ENCODE measurements around the gene TMEM267. TPM values are rescaled to one million over a fixed set of nuclear protein-coding genes. Genes with fewer than 3 reads are reported as not detected.

Gene TMEM267
- total RNA-seq, 4 donors from 2014 or later: 6.1 to 10.4 (median 9.2) TPM

DNA sequence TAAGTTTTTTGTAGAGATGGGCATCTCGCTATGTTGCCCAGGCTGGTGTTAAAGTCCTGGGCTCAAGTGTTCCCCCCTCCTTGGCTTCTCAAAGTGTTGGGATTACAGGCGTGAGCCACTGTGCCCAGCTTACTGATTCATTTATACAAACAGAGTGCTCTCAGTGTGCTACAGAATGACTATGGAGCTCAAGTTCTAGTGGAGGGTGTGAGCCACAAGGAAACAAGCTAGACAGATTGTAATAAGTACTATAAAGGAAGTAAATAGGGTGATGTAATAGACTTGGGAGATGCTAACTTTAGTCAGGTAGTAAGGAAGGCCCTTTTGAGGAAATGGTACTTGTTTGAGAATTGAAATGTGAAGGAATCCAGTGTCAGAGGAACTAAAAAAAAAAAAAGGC, 1.7 kb upstream of the TMEM267 start:
- Histone ChIP-seq H3K9me3 (no peaks in the 10 kb centered on the region), H3K27ac (replicated peaks in 1 of 4) (peak overlapping the region in 1 of 4 donors; percentile 96), H3K4me1 (peaks cover 14 to 26% (median 22%) of the 10 kb centered on the region in 4 donors), H3K36me3 (no peaks in the 10 kb centered on the region), H3K27me3 (no peaks in the 10 kb centered on the region), H3K4me3 (no peak overlapping the region)
- TF ChIP-seq CTCF (IDR thresholded peaks at IDR 0.05) (no peak), POLR2AphosphoS5 (IDR thresholded peaks at IDR 0.05) (no peak), EP300 (IDR thresholded peaks at IDR 0.05) (no peak), POLR2A (IDR thresholded peaks at IDR 0.05; ENCODE audit: low read depth) (no peak)
- DNase-seq (ENCODE audit: extremely low spot score): no peak
- WGBS: 96% methylated on average over 2 of the region's 2 CpGs
- intact Hi-C loops (cut with DNase I): loop anchor here (10.0 kb wide), 1 partner anchor 361 kb away; the partner anchor contains the start of gene ZNF131

GRCh38 chr5:43484106-43484849, 613 bp upstream of the TMEM267 start:
- H3K4me1 ChIP-seq: peaks cover 14 to 31% (median 22%) of the 10 kb centered on the region in 4 donors
- H3K4me3 ChIP-seq: peak overlapping the region; percentile 76 to 89 (median 84)
- no peaks in the 10 kb centered on the region for H3K36me3 ChIP-seq
- H3K9me3 ChIP-seq: no peaks in the 10 kb centered on the region
- 5% methylated on average over 28 of the region's 32 CpGs for WGBS
- intact Hi-C loops (cut with DNase I): loop anchor here (5.0 to 10.0 kb wide), 3 partner anchors 87 to 359 kb away; partner anchors contain the start of genes HMGCS1 and ZNF131
- DNase-seq (ENCODE audit: extremely low spot score): peak; percentile 96
- no peaks in the 10 kb centered on the region for H3K27me3 ChIP-seq
- H3K27ac ChIP-seq (replicated peaks in 1 of 4): peak overlapping the region; percentile 91 to 97 (median 95)
- TF ChIP-seq POLR2AphosphoS5 (IDR thresholded peaks at IDR 0.05) (peak in 1 of 2 donors; percentile 4), POLR2A (IDR thresholded peaks at IDR 0.05; ENCODE audit: low read depth) (no peak), CTCF (IDR thresholded peaks at IDR 0.05) (peak; percentile 68 to 79 (median 72))

- H3K27me3 ChIP-seq: no peaks in the 10 kb centered on the region
- H3K27ac ChIP-seq (replicated peaks in 1 of 4): peak overlapping the region; percentile 91 to 97 (median 95)
- no peaks in the 10 kb centered on the region for H3K36me3 ChIP-seq
- TF ChIP-seq POLR2AphosphoS5 (IDR thresholded peaks at IDR 0.05) (no peak), CTCF (IDR thresholded peaks at IDR 0.05) (no peak), POLR2A (IDR thresholded peaks at IDR 0.05; ENCODE audit: low read depth) (no peak), EP300 (IDR thresholded peaks at IDR 0.05) (no peak)
- WGBS: 36% methylated on average over 6 of the region's 6 CpGs
- H3K4me1 ChIP-seq: peaks cover 14 to 31% (median 22%) of the 10 kb centered on the region in 4 donors
- intact Hi-C loops (cut with DNase I): loop anchor here (5.0 to 10.0 kb wide), 3 partner anchors 85 to 358 kb away; partner anchors contain the start of genes HMGCS1 and ZNF131
- peak overlapping the region; percentile 76 to 89 (median 84) for H3K4me3 ChIP-seq
- no peak for DNase-seq (ENCODE audit: extremely low spot score)
- no peaks in the 10 kb centered on the region for H3K9me3 ChIP-seq
Observed at GRCh38 chr5:43482490-43483297, 971 bp downstream of the TMEM267 start.

GRCh38 chr5:43469671-43470391, 13.8 kb downstream of the TMEM267 start:
- DNase-seq (ENCODE audit: extremely low spot score): no peak
- peaks cover 0 to 15% (median 10%) of the 10 kb centered on the region in 4 donors for H3K9me3 ChIP-seq
- no peak overlapping the region for H3K4me3 ChIP-seq
- no peaks in the 10 kb centered on the region for H3K4me1 ChIP-seq
- no peak for TF ChIP-seq EP300 (IDR thresholded peaks at IDR 0.05)
- TF ChIP-seq CTCF (IDR thresholded peaks at IDR 0.05): no peak
- no peak for TF ChIP-seq POLR2A (IDR thresholded peaks at IDR 0.05; ENCODE audit: low read depth)
- no peak for TF ChIP-seq POLR2AphosphoS5 (IDR thresholded peaks at IDR 0.05)
- H3K36me3 ChIP-seq: peaks cover 0 to 17% (median 9%) of the 10 kb centered on the region in 4 donors
- WGBS: 94% methylated on average over 6 of the region's 6 CpGs
- intact Hi-C loops (cut with DNase I): no loop called here
- H3K27me3 ChIP-seq: no peaks in the 10 kb centered on the region
- H3K27ac ChIP-seq (replicated peaks in 1 of 4): no peak overlapping the region

Measured in esophagus muscularis mucosa (tissue), 4 donors.